ENCODE measurements around the gene C1S.

The C1S gene

DNA sequence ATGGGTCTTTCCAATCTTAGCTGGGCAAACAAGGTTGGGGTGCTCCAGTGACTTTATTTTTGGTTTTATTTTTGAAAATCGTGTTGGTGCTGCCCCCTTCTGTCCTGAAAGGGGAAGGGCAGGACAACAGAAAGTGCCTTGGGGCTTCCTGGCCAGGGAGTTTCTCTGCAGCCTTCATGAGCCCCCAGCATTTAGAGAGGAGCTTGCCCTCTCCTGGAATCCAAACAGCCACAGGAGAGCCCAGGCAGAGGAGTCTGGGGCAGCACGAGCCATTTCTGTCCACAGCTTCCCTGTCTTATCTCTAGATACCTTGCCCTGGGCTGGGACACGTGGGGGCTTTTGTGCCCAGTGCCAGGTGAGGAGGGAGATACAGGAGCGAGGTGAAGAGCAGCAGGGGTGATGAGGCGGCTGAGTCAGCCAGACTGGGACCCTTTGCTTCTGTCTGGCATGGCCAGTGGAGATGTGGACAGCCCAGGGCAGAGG is 52.9 kb downstream of the C1S start:
- H3K4me3 Mint-ChIP-seq, result no peak overlapping the region
- H3K36me3 Mint-ChIP-seq, result peaks cover 9% of the 10 kb centered on the region
- H3K9me3 Mint-ChIP-seq (ENCODE audit: low read depth), result no peaks in the 10 kb centered on the region
- no peak overlapping the region for H3K27ac Mint-ChIP-seq
- H3K27me3 Mint-ChIP-seq, result no peaks in the 10 kb centered on the region
- H3K4me1 Mint-ChIP-seq (ENCODE audit: low read depth), result peaks cover 13% of the 10 kb centered on the region

DNA sequence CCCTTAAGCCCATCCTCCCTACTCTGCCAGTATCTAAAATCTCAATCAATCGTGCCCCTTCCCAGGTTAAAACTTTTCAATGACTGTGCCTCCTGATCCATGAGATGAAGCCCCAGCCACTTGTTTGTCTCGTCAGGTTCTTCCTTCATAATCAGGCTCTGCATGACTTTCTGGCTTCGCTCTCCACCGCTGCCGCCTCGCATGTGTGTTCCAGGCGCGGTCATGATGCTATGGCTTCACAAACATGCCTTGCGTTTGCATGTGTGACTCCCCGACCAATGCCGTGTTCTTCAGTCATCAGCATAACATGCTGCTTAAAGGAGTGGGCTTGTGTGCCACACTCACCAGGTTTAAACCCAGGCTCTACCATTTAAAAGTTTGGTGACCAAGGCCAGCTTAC is 53.5 kb downstream of the C1S start:
- no peak overlapping the region for H3K27ac Mint-ChIP-seq
- peaks cover 11% of the 10 kb centered on the region for H3K4me1 Mint-ChIP-seq (ENCODE audit: low read depth)
- H3K27me3 Mint-ChIP-seq, result no peaks in the 10 kb centered on the region
- peaks cover 12% of the 10 kb centered on the region for H3K36me3 Mint-ChIP-seq
- no peak overlapping the region for H3K4me3 Mint-ChIP-seq
- no peaks in the 10 kb centered on the region for H3K9me3 Mint-ChIP-seq (ENCODE audit: low read depth)

DNA sequence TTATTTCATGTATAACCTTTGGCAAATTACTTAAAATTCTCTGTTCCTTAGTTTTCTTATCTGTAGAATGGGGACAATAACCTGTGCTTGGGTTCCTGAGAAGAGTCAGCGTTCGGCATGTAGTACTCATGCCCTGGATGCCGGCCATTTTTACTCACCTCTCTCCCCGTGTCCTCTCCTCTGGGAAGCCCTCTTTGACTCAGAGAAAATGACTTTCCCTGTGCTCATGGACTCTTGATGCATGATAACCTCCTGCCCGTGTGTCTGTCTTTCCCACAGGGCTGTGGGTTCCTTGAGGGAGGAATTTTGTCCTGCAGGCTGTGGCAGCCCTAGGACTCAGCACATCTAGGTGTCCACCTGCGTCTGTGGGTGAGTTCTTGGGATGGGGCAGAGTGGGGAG is 54.3 kb downstream of the C1S start:
- no peak overlapping the region for H3K27ac Mint-ChIP-seq
- H3K9me3 Mint-ChIP-seq (ENCODE audit: low read depth), result no peaks in the 10 kb centered on the region
- H3K4me1 Mint-ChIP-seq (ENCODE audit: low read depth), result peaks cover 5% of the 10 kb centered on the region
- H3K36me3 Mint-ChIP-seq, result peaks cover 12% of the 10 kb centered on the region
- H3K4me3 Mint-ChIP-seq, result no peak overlapping the region
- H3K27me3 Mint-ChIP-seq, result no peaks in the 10 kb centered on the region

DNA sequence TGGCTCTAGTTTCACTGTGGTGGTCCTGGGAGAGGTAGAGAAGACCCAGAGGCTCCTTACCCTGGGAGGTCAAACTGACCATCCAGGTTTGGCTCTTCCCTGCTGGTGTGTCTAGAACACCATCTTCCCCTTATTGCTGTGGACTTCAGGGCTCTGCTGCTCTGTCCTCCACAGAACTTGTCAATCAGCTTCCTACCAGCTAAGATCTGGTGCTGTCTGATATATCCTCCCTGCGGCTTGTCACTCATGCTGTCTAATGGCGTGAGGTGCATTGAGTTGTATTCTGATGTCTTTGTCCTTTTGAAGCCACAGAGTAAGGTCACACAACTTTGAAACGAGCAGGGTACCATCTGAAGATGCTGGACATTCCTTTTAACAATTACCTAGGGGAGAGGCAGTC is 55.7 kb downstream of the C1S start:
- Mint-ChIP-seq H3K36me3 (peaks cover 12% of the 10 kb centered on the region), H3K9me3 (ENCODE audit: low read depth) (no peaks in the 10 kb centered on the region)

DNA sequence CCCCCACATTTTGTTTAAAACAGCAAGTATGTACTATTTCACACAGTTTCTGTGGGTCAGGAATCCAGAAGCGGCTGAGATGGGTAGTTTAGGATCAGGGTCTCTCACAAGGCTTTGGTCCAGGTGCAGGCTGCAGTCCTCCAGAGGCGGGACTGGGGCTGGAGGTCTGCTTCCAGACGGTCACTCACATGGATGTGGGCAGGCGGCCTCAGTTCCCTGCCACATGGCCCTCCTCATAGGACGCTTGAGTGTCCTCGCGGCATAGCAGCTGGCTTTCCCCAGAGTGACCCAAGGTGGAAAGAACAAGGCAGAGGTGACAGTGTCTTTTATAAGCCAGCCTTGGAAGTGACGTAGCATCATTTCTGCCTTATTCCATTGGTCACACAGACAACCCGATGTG is 56.4 kb downstream of the C1S start:
- H3K36me3 Mint-ChIP-seq, result peaks cover 12% of the 10 kb centered on the region
- H3K4me3 Mint-ChIP-seq, result no peak overlapping the region
- H3K4me1 Mint-ChIP-seq (ENCODE audit: low read depth), result peaks cover 5% of the 10 kb centered on the region
- H3K9me3 Mint-ChIP-seq (ENCODE audit: low read depth), result no peaks in the 10 kb centered on the region
- H3K27me3 Mint-ChIP-seq, result no peaks in the 10 kb centered on the region
- H3K27ac Mint-ChIP-seq, result no peak overlapping the region

More for the DNA sequence above, 55.7 kb downstream of the C1S start:
- Mint-ChIP-seq H3K27ac (no peak overlapping the region), H3K4me3 (no peak overlapping the region), H3K4me1 (ENCODE audit: low read depth) (peaks cover 5% of the 10 kb centered on the region), H3K27me3 (no peaks in the 10 kb centered on the region)

DNA sequence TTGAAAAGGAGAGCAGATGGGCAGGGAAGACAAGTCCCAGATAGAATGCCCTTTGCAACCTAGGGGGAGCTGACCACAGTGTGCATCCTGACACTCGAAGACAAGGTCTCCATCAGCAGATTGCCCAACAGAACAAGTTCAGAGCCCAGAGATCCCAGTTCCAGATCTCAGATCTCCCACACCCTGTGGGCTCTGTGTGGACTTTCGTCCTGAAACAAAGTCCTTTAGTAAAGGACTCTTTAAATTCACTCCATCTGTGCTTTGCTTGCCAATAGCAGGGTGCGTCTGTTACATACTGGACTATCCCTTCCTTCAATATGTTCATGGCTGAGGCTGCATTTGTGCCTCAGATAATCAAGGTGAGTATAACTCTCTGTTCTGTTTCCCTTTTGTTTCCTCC is 57.2 kb downstream of the C1S start:
- Mint-ChIP-seq H3K27ac (no peak overlapping the region), H3K4me1 (ENCODE audit: low read depth) (peaks cover 5% of the 10 kb centered on the region), H3K4me3 (no peak overlapping the region), H3K27me3 (no peaks in the 10 kb centered on the region), H3K36me3 (peaks cover 12% of the 10 kb centered on the region), H3K9me3 (ENCODE audit: low read depth) (no peaks in the 10 kb centered on the region)

DNA sequence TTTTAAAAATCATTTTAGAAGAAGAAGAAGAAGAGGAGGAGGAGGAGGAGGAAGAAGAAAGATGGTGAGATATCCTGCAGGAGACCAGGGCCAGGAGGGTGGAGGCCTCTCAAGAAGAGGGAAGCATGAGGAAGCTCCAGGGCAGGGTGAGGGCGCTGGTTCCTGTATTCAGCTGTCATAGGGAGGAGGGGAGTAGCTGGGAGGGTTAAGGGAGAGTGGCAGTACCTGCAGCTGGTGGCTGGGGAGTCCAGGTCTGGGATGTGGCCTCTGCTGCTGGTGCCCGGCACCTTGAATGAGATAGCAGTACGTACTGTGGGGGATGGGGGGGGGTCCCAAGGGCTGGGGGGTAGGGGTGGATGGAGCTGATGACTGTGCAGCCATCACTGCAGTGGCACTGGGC is 58.4 kb downstream of the C1S start:
- Mint-ChIP-seq H3K27ac (no peak overlapping the region), H3K4me3 (no peak overlapping the region), H3K36me3 (peaks cover 12% of the 10 kb centered on the region), H3K4me1 (ENCODE audit: low read depth) (no peaks in the 10 kb centered on the region), H3K27me3 (no peaks in the 10 kb centered on the region), H3K9me3 (ENCODE audit: low read depth) (no peaks in the 10 kb centered on the region)

DNA sequence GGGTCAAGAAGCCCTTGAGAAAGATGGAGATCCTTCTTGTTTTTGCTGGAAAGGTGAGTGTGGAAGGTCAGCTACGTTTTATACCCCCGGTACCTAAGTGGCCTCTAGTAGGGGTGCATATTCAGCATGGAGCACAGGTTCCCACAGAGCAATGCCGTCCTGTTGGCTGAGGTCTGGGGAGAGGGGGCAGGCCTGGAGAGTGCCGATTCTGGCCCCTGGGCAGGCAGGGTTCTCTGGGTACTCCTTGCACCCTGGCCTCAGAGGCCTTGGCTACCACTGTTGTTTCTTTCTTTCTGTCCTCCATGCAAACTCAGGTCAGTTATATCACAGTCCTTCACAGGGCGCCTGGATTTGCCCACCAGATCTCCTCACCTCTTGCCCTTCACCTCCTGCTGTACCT is 59.6 kb downstream of the C1S start:
- Mint-ChIP-seq H3K4me3 (no peak overlapping the region), H3K4me1 (ENCODE audit: low read depth) (no peaks in the 10 kb centered on the region), H3K27me3 (no peaks in the 10 kb centered on the region), H3K36me3 (peaks cover 12% of the 10 kb centered on the region), H3K27ac (no peak overlapping the region), H3K9me3 (ENCODE audit: low read depth) (no peaks in the 10 kb centered on the region)
